GM12891 (cell line): Measurements from ENCODE around the gene NFIX.

ENCODE experiments used
- DNase-seq: peaks from one replicate; pipeline ENCODE4 v3.0.0; 2011; ENCODE audit warnings: low spot score; ENCODE audit not compliant: insufficient read length
- FAIRE-seq: peaks from 2 replicates; lab custom pipeline; 2011; peaks lifted over from hg19 to GRCh38; lab: Jason Lieb, UNC
- PAX5 ChIP-seq: IDR thresholded peaks from 2 replicates; pipeline ENCODE4 v1.6.1; 2011; ENCODE audit warnings: low read length, moderate library complexity, mild to moderate bottlenecking; ENCODE audit not compliant: insufficient read depth, severe bottlenecking
- POLR2A ChIP-seq: IDR thresholded peaks from 2 replicates; pipeline ENCODE4 v1.6.1; 2011; ENCODE audit warnings: low read depth, low read length, control low read depth
- POLR2AphosphoS5 ChIP-seq: IDR thresholded peaks from 2 replicates; pipeline ENCODE4 v1.6.1; 2011; ENCODE audit warnings: low read depth, low read length, control low read depth
- POU2F2 ChIP-seq: IDR thresholded peaks from 2 replicates; pipeline ENCODE4 v1.6.1; 2011; ENCODE audit warnings: low read depth, mild to moderate bottlenecking, control low read depth, low read length, moderate library complexity
- SPI1 ChIP-seq: IDR thresholded peaks from 2 replicates; pipeline ENCODE4 v1.6.1; 2011; ENCODE audit warnings: low read depth, low read length, control low read depth
- TAF1 ChIP-seq: IDR thresholded peaks from 2 replicates; pipeline ENCODE4 v1.6.1; 2011; ENCODE audit warnings: low read depth, low read length, control low read depth

Gene NFIX

DNA sequence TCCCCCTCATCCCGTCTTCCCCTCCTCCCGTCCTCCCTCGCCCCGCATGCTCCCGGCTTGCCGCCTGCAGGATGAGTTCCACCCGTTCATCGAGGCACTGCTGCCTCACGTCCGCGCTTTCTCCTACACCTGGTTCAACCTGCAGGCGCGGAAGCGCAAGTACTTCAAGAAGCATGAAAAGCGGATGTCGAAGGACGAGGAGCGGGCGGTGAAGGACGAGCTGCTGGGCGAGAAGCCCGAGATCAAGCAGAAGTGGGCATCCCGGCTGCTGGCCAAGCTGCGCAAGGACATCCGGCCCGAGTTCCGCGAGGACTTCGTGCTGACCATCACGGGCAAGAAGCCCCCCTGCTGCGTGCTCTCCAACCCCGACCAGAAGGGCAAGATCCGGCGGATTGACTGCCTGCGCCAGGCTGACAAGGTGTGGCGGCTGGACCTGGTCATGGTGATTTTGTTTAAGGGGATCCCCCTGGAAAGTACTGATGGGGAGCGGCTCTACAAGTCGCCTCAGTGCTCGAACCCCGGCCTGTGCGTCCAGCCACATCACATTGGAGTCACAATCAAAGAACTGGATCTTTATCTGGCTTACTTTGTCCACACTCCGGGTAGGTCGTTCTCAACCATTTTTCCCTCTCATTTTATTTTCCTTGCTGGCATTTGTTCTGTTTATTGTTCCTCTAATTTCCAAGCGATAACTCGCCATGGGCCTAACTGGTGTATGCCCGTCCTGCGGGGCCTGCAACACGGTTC is 29.8 kb downstream of the NFIX start:
- FAIRE-seq (no peak), DNase-seq (no peak)

GRCh38 chr19:13025819-13026456 is 30.7 kb downstream of the NFIX start:
- DNase-seq (no peak), FAIRE-seq (no peak)
- TF ChIP-seq PAX5, result no peak

More for the DNA sequence above, 29.8 kb downstream of the NFIX start:
- TF ChIP-seq PAX5 (no peak), SPI1 (no peak), POU2F2 (no peak), POLR2A (no peak), TAF1 (no peak), POLR2AphosphoS5 (no peak)

DNA sequence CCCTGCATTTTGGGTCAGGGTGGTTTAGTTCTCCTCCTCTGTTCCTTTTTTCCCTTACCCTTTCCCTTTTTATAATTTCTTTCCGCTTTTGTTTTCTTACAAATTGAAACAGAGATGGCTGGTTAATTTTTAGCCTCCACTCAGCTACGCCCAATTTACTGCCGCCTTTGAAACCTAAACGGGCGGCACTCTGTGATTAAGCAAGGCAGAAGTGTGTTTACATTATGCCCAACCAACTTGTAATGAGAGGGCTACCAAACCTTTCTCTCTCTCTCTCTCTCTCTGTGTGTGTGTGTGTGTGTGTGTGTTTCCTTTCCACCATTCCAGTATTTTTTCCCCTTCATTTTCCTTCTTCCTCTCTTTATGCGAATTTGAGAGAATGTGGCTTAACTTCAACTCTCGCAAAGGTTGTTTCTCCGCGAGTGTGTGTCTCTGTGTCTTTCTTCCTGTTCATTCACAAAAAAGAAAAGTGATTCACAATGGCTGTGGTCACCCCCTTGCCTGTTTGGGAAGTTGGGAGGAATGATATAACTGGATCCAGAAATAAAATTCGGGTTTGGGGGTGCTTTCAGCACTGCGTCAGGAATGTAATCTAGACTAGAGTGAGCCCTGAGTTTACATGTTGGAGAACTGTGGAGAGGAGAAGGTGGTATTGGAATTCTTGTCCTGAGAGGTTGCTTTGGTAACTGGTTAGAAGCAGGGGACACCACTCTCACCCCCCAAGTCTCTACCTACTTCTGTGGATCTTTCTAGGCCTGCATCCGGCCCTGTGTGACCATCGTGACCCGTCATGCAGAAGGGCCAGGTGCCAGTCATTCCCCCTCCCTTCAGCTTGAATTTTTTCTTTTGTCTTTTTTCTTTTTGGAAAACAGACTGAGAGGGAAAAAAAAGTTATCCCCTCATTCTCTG is 31.4 kb downstream of the NFIX start:
- FAIRE-seq, result no peak
- TF ChIP-seq SPI1 (no peak), POLR2A (no peak), PAX5 (no peak), POLR2AphosphoS5 (no peak), TAF1 (no peak), POU2F2 (no peak)

GRCh38 chr19:13027557-13027956 is 32.3 kb downstream of the NFIX start:
- DNase-seq (no peak), FAIRE-seq (no peak)
- TF ChIP-seq PAX5, result no peak
- TF ChIP-seq POU2F2, result no peak
- no peak for TF ChIP-seq TAF1
- TF ChIP-seq POLR2A, result no peak
- no peak for TF ChIP-seq SPI1
- no peak for TF ChIP-seq POLR2AphosphoS5

More for the DNA sequence above, 31.4 kb downstream of the NFIX start:
- DNase-seq, result no peak

GRCh38 chr19:13028027-13028426 is 32.8 kb downstream of the NFIX start:
- no peak for TF ChIP-seq POLR2A
- no peak for TF ChIP-seq POLR2AphosphoS5
- TF ChIP-seq SPI1, result no peak
- no peak for TF ChIP-seq POU2F2
- DNase-seq (no peak), FAIRE-seq (no peak)

DNA sequence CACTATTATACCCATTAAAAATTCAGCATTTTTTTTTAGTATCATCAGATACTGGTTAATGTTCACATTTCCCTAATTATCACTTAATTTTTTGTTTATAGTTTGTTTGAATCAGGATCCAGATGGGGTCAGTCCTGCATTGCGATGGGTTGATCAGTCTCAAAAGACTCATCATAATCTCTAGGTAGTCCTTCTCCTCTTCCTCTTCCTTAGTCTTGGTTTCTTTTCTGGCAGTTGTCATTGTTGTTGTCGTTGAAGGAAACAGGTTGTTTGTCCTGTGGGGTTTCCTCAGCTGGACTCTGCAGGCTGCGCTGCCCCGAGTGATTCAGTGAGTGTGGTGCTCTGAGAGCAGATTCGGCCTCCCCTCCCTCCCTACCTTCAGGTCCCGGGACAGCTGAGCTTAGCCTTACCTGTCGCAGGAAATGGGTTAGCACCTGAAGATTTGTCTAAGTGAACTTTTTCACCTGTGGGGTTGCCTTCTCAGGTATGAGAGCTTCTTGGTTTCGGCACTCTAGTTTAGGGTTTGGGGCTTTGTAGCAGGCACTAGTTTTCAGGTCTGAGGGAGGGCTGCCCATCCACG is 34.1 kb downstream of the NFIX start:
- DNase-seq, result no peak
- FAIRE-seq, result no peak
- TF ChIP-seq POLR2AphosphoS5 (no peak), TAF1 (no peak), PAX5 (no peak), SPI1 (no peak), POU2F2 (no peak), POLR2A (no peak)

- no peak for FAIRE-seq
- TF ChIP-seq SPI1, result no peak
- TF ChIP-seq POU2F2, result no peak
- no peak for TF ChIP-seq POLR2AphosphoS5
- no peak for TF ChIP-seq POLR2A
- no peak for TF ChIP-seq TAF1
- TF ChIP-seq PAX5, result no peak
- no peak for DNase-seq
Observed at GRCh38 chr19:13029893-13030292, 34.6 kb downstream of the NFIX start.

- no peak for TF ChIP-seq TAF1
- no peak for TF ChIP-seq POLR2A
- TF ChIP-seq POU2F2, result no peak
- TF ChIP-seq POLR2AphosphoS5, result no peak
- no peak for TF ChIP-seq SPI1
- TF ChIP-seq PAX5, result no peak
- DNase-seq, result no peak
- no peak for FAIRE-seq
Observed at GRCh38 chr19:13031917-13032623, 36.8 kb downstream of the NFIX start.
